Astrocyte of the hippocampus (primary cell): ENCODE measurements around the gene BCR.

Source experiments
- DNase-seq: peaks from one replicate; pipeline ENCODE4 v3.0.0; 2011; ENCODE audit warnings: low read depth, low spot score

BCR gene

DNA sequence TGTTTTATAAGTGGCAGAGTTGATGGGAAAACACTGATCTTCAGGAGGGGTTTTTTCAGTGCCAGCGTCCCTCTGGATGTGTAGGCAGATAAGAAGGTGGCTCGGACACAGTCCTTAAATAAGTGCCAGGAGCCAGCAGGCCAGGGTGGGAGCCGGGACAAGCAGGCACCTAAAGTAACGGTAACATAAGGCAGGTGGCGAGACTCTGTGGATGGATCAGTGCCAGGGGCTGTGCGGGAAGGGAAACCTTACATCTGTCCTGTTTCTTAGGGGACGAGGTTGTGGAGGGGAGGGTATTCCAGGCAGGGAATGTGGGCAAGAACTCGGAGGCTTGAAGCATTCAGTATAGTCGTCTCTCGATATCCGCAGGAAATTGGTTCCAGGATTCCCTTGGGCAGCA lies 15.9 kb downstream of the BCR start:
- DNase-seq = no peak

DNA sequence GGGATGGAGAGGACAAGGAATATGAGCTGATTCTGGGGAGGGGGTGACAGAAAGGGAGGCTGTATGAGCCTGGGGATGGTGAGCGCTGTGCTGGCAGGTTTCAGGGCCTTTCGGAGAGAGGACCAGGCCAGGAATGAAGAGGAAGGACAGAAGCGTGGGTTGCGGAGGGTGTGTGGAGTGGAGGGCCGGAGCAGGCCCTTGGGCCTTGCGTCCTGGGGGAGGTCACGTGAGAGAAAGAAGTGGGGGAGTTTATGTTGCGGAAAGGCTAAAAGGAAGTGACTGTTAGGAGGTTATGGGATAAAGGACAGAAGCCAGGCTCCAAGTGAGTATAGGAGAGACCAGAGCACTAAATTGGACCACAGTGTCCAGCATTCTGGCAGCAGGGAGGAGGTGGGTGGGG lies 17.5 kb downstream of the BCR start:
- no peak for DNase-seq

DNA sequence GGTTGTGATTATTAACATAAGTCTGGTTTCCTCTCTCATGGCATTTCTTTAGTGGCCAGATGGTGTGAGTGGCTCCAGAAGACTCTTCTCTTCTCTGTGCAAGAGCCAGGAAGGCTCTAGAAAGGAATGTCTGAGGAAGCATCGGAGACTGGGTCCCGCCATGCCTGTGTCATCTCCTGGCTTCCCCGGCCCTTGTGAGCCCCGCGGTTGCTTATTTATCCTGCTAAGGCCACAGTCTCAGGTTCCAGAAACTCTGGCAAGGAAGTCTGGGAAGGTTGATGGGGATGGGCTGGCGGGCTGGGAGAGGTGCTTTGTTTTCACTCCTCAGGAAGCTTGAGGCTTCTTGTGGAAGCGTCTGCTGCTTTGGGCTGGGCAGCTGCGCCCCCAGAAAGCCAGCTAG lies 18.9 kb downstream of the BCR start:
- peak; percentile 26 for DNase-seq

DNA sequence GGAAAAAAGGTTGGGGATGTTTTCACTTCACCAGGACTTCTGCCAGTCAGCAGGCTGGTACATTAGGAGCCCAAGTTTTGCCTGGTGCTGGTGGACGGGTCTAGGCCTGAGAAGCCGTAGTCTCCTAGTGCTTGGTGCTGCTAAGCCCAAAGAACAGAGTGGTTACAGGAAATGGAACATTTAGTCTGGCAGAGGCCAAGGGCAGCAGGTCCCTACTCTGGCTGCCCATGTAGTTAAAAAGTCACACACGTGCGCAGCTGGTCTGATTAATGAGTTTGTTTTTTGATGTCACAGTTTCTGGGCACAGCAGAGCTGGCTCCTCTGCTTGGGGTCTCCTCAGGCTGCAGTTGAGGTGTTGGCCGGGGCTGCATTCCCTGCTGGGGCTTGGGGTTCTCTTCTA lies 20.6 kb downstream of the BCR start:
- DNase-seq = no peak

DNA sequence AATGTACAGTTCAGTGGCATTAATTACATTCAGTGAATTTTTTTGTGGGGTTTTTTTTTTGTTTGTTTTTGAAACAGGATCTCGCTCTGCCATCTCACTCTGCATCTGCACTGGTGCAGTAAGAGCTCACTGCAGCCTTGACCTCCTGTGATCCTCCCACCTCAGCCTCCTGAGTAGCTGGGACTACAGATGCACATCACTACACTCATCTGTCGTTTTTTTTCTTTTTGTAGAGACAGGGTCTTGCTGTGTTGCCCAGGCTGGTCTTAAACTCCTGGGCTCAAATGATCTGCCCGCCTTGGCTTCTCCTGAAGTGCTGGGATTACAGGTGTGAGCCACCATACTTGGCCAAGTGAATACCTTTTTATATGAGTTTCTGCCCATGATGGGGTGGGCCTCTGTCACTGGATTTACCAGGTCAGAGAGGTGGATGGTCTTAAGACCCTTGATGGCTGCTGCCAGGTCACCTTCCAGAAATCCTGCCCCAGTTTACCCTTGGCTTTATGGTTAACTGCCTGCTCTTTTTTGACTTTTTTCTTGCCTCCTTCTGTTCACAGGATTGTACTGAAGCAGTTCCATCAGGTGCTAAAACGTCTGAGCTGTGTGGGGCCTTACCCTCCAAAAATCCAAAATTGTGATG lies 22.6 kb downstream of the BCR start:
- DNase-seq = no peak

DNA sequence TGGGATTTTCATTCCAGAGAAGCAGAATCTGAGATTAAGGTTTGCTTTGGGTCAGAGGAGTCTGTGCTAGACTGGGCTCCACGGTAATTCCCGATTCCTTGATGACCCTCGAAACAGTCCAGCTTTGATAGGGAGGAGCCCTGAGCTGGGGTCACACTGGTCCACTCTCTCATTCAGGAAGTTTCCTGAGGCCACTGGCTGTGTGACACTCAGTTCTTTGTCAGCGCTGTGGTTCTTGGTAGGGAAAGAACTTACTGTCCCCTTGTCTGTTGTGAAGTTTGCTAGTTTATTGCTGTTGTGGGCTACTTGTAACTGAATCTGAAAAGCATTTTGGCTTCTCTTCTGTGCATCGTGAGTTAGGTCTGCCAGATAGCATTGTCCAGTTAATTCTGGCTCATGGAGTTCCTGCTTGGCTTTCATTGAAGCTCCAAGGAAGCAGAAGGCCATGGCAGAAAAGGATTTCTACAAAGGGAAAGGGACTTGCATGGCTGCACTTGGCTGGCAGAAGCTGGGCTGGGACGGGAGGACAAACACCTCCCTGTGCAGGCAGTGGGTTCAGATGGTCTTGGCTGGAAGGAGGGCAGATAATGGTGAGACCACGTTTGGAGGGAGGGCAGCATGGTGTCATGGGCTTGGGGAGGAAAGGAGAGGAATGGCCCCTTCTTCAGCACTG lies 23.3 kb downstream of the BCR start:
- no peak for DNase-seq

DNA sequence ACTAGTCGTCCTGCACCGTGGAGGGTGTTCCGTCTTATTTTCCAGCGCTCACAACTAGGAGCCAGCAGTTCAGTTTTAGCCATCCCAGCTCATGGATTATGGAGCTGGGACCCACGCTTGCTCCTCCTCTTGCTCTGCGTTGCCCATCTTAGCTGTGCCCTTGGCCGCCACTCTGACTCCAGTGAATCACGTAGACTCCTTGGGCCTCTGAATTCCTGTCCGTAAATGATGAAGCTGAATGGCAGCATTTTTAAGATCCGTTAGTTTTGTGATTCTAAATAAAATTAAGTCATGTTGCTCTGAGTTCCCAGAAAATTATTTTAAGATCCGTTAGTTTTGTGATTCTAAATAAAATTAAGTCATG lies 23.8 kb downstream of the BCR start:
- no peak for DNase-seq

DNA sequence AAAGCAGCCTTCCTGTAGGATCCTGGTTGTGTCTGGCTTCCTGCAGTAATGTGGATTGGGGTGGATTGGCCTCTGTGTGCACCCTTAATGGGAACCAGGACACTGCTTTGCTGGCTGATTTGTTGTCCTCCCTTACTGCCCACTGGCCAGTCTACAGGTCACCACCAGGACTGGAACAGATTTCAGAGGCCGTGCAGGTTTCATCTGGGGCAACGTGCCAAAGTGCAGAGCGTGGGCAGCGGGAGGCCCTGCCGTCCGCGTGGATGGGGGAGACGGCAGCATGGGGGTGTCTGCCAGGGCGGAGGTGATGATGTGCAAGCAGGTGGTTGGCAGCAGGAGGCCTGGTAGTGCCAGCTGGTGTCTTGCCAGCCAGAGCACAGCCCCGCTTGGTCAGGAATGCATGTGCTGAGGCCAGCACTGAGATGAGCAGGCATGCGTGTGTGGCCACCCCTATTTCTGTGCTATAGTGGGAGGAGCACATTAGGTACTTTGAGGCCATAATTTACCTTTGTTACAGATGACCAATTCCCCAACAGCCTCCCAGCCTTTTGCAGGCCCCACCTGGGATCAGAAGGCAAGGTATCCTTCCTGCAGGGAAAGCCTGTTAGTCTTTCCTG lies 24.3 kb downstream of the BCR start:
- DNase-seq = peak; percentile 66

DNA sequence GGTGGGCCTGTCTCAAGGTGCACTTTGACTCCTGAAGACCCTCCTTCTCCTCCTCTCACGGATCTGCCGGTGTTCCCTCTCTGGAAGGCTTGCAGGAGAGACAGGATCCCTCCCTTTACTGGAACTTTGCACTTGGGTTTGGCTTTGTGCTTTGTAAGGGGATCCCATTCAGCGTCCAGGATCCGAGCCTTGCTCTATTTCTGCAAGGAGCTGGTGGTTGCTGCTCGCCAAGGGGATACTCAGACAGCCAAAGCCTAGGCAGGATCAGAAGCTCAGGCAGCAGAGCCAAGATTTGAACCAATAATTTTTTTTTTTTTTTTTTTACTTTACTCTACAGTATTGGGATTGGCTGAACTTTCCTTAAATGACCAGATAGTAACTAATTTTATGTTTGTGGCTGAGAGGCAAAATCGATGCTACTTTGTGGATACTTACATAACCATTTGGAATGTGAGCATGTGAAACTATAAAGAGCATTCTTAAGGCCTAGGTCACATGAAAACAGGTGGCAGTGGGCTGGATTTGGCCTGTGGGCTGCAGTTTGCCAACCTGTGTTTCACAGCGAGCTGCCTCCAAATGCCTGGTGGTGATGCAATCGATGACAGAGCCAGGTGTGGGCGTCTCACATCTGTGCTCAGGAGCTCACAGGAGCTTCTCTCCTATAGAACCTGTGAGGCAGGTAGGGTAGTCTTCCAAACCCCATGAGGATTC lies 25.2 kb downstream of the BCR start:
- DNase-seq = no peak

DNA sequence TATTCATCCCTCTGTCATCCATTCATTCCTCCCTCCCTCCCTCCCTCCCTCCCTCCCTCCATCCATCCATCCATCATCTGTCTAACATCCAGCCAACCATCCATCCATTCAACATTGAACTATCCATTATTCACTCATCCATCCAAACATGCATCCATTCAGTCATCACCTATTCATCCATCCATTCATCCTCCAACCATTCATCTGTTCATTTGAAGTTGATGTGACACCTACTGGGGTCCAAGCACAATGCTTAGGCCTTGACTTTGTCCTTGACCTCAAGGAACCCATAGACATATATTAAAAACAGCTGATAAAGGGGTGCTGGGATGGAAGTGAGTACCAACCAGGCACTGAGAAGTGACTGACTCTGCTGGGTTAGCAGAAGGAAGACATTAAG lies 26.6 kb downstream of the BCR start:
- no peak for DNase-seq

DNA sequence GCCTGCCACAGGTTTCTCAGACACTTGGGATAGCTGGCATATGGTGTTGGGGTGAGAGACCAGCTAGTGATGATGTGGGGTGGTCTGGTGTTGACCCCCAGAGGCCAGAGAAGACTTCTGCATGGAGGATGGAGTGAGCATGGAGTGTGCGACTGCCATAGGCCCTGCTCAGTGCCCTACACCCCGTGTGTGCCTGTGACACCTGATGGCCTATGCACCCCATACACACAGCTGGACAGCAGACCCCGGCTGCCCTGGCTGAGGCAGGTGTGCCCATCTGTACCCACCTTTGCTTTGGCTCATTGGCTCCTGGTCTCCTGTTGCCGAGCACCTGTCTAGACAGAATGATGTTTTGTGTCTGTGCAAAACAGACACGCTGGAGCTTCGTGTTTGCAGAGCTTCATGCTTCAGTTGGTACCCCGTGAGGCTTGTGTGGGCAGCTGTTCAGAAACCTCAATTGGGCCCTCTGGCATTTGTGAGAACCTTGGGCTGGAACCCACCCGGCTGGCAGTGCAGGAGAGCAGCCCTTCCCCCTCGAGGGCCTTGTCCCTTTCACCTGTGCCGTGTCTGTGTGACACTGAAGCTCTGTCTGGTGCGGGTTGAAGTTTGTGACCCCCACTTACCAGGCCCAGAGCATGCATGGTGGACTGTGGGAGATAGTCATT lies 27.6 kb downstream of the BCR start:
- no peak for DNase-seq

DNA sequence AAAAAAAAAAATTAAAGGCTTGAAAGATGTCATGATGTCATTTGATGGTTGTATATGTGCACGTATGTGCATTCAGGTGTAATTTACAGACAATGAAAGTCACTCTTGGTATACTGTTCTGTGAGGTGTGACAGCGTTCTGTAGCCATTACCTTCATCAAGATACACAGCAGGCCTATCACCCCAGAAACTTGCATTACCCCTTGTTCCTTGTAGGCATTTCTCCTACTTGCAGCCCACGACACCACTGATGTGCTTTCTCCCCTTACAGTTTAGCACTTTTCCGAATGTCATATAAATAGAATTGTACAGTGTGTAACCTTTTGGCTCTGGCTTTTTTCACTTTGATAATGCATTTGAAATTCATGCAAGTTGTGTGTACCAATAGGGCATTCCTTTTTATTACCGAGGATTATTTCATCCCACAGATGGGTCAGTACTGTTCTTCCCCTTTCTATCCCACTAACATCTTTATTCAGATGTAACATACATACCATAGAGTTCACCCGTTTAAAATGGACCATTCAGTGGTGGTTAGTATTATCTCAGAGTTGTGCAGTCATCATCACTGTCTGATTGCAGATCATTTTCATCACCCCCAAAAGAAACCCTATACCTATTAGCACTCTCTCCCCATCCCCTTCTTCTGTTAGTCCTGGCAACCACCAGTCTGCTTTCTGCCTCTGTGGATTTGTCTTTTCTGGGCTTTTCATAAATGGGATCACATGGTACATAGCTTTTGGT lies 30.3 kb downstream of the BCR start:
- no peak for DNase-seq

DNA sequence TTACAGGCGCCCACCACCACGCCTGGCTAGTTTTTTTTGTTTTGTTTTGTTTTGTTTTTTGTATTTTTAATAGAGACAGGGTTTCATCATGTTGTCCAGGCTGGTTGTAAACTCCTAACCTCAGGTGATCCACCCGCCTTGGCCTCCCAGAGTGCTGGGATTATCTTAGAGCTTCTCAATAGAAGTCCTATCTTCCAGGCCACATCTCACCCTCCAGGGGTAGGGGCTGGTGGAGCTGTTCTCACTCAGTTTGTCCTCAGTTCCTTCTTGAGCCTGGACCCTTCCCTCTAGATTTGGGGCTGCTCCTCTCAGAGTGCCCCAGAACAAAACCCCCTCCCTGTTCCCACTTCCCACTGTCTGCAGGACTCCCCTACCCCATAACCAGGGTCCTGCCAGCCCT lies 31.3 kb downstream of the BCR start:
- no peak for DNase-seq

DNA sequence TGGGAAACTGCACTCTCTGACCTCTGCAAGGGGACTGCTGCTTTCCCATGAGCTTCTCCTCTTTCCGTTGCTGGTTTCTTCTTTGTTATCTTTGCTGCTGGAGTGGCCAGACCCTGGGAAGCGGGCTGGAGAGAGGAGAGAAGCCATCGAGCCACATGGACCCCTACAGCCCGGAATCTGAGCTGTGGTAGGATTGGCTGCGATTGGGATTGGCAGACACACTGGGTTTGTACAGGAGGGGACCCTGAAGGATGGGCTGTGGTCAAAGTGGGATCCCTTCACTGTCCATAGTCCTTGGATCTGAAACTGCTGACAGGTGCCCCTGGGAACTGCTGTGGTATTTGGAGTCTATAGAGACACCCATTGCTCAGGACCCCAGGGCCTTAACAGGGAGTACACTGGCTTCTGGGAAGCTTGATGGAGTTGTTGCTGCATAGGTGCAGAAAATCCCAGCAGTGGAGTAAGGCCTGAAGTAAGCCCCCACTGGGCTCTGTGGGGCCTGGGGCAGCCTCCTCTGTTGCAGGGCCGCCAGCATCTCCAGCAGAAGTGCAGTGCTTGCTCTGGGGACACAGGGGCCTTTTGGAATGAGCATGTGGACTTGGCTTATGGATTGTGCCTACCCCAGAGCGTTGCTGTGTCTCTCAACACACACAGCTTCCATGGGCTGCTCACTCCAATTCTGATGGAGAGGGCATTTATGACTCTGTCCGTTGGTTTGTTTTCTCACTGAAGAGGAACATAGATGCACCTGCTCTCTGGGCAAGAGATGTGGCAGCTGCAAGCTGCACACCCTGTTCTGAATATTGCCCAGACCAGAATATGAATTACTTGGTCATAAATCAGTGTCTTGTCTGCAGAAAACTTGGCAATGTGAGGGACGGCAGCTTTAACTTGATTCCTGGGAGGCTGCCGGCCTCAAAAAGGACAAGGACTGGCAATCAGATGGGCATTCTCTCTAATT lies 32.0 kb downstream of the BCR start:
- no peak for DNase-seq

DNA sequence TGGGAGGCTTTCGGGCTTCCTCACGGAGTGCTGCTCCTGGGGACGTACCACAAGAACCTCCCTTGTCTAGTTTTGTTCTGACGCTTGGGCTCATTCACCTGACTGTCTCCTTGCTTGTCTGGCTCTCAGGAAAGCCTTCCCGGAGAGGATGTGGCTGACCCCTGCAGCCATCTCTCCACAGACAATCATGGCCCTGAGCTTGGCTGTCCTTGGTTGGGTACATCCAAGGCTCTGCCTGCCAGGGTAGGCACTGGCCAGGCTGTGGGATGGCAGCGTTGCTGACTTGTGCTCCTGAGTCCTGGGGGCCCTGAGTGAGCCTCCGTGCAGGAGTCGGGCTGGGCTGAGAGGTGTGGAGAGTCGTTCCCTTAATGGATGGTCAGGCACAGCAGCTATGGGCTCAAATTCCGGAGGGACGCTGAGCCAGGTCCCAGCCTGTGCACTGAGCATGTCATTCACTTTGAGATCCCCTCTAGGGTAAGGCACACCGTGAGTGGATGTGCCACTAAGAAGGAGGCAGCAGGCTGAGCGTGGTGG lies 32.8 kb downstream of the BCR start:
- no peak for DNase-seq

DNA sequence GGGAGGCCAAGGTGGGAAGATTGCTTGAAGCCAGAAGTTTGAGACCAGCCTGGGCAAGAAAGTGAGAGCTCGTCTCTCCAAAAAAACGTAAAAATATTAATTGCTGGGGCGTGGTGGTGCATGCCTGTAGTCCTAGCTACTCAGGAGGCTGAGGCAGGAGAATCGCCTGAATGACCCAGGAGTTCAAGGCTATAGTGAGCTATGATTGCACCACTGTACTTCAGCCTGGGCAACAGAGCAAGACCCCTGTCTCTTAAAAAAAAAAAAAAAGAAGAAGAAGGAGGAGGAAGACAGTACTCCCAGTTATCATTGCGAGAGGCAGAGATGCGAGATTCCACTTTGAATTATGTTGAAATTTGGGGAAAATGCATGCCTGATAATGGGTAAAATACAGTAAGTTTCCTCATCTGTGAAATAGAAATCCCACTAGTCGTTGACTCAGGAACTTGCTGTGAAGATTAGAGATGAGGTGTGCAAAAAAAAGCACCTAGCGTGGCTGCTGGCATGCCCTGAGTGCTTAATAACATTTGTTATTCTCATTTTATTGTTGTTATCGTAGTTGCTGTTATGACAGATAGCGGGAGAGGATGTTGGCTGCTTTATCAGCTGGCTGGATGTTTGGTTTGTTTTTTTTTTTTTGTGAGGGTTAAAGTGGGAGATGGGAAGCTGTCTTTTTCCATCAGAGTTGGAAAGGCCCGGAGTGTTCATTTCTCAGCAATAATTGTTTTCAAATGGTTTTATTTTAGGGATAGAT lies 33.4 kb downstream of the BCR start:
- DNase-seq = no peak

DNA sequence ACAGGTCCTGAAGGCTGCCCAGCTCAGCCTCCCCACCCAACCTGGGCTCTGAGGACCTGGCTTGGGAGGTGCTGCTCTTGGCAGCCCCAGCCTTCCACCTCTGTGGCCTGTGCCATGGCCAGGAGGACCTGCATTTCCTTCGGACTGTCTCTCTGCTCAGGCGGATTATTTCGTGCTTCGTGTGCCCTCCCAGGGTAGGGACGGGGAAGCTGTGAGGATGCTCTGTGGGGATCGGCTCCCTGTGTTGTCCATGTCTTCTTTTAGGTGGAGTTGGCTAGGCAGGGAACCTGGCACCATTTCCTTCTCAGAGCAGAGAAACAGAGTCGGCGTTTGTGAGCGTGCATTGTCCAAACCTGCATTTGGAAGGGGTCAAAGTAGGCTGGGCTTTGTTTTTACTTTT lies 34.1 kb downstream of the BCR start:
- DNase-seq = no peak

DNA sequence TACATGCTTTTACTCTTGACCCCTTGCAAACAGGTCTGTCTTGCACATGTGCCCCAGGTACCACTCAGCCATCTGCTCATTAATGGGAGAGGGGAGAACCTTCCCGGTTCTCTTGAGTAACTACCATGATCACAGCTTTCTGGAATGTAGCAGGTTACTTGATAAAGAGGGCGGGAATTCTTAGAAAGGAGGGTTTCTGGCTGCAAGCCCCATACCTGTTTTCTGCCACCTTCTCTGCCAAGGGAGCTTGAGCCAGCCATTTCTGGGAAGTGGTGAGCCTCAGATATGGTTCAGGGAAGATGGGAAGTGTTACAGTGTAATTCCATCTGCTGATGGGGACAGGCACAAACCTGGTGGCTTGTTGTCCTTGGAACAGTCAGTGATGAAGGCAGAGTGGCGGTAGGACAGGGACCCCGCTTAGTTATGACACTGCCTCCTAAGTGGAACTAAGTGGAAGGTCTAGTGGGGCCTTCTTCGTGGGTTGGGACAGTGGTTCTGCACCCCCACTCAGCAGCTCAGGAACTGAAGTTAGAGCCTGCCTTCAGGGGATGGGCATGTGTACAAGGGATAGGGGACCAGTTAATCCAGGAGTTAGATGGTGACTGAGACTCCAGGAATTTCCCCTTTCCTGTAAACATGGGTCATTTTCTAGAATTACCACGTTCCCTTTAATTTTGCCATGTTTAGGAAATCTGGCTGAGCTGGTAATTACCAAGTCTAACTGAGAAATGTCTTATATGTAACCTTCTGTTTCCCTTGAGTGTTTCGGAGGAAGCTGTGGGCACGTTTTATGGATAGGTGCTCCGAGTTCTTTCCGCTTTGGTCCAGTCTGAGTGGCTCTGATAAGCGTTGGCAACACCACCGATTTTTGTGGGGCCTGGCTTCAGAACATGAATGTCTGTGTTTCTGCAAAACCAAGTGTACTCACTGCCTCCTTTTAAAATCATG lies 35.3 kb downstream of the BCR start:
- DNase-seq = peak; percentile 39
